ENCODE measurements around the gene MAPK8IP1.

The MAPK8IP1 gene

GRCh38 chr11:45917623-45918330 lies 32.3 kb downstream of the MAPK8IP1 start, which contains the start of gene PEX16:
PEX16 (minus strand) TSS chr11:45917877; CDS start chr11:45917811, 66 bp downstream.
- TF ChIP-seq REST (IDR thresholded peaks at IDR 0.05; ENCODE audit: insufficient replicate concordance, low read depth) (no peak), GABPA (IDR thresholded peaks at IDR 0.05; ENCODE audit: low read depth) (peak; percentile 96), SPI1 (IDR thresholded peaks at IDR 0.05; ENCODE audit: borderline replicate concordance, low read depth) (no peak), POLR2AphosphoS5 (IDR thresholded peaks at IDR 0.05; ENCODE audit: low read depth) (peak; percentile 76; the same call in 1 of the 2 replicates)
- TF ChIP-seq, protein P1, sequence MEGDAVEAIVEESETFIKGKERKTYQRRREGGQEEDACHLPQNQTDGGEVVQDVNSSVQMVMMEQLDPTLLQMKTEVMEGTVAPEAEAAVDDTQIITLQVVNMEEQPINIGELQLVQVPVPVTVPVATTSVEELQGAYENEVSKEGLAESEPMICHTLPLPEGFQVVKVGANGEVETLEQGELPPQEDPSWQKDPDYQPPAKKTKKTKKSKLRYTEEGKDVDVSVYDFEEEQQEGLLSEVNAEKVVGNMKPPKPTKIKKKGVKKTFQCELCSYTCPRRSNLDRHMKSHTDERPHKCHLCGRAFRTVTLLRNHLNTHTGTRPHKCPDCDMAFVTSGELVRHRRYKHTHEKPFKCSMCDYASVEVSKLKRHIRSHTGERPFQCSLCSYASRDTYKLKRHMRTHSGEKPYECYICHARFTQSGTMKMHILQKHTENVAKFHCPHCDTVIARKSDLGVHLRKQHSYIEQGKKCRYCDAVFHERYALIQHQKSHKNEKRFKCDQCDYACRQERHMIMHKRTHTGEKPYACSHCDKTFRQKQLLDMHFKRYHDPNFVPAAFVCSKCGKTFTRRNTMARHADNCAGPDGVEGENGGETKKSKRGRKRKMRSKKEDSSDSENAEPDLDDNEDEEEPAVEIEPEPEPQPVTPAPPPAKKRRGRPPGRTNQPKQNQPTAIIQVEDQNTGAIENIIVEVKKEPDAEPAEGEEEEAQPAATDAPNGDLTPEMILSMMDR (IDR thresholded peaks at IDR 0.05; ENCODE audit: insufficient read depth, low read length) = no peak
- Histone ChIP-seq H3K27ac (replicated peaks) (peak within 1 kb of the TSS; percentile 79), H3K27me3 (ENCODE audit: insufficient read depth, poor library complexity, severe bottlenecking) (peaks cover 4% of the 10 kb centered on the region), H3K4me3 (replicated peaks; ENCODE audit: insufficient read depth, low read length) (peak within 1 kb of the TSS; percentile 86)
- peak; percentile 98 to 99 for DNase-seq (ENCODE audit: low read depth in 1 of 2, low spot score in 1 of 2)

DNA sequence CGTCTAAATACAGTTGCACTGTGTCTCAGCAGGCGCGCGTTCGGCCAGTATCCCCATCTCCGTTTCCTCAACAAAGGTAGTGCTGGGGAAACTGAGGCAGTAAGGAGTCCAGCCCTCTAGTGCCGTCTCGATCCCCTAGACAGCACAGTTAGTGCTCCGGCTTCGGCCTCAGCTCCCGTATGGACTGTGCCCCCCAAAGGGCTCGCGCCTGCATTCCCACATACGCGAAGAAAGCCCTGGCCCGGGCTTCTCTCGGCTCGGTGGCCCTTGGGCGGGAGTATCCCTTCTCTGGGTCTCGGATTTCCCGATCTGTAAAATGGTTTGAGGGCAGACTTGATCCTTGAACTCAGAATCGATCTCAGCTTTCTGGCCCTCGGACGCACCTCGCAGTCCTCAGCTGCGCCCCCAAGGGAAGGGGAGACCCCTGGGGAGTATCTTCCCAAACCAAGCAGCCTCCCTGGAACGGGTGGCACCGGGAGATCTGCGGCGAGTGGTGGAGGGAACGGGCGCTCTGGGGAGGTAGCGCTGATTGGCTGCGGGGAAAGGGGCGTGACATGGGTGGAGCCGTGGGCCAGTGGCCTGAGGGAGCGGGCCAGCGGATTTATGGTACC lies 33.0 kb downstream of the MAPK8IP1 start:
- Histone ChIP-seq H3K27ac (replicated peaks) (peak overlapping the region; percentile 79), H3K27me3 (ENCODE audit: insufficient read depth, poor library complexity, severe bottlenecking) (peaks cover 8% of the 10 kb centered on the region), H3K4me3 (replicated peaks; ENCODE audit: insufficient read depth, low read length) (peak overlapping the region; percentile 86)
- DNase-seq (ENCODE audit: low read depth in 1 of 2, low spot score in 1 of 2) = peak in 1 of 2 experiments; percentile 79
- peak; percentile 15 for TF ChIP-seq REST (IDR thresholded peaks at IDR 0.05; ENCODE audit: insufficient replicate concordance, low read depth)
- no peak for TF ChIP-seq POLR2AphosphoS5 (IDR thresholded peaks at IDR 0.05; ENCODE audit: low read depth)
- TF ChIP-seq, protein P1 (IDR thresholded peaks at IDR 0.05; ENCODE audit: insufficient read depth, low read length) = no peak

- TF ChIP-seq GABPA (IDR thresholded peaks at IDR 0.05; ENCODE audit: low read depth) (no peak), REST (IDR thresholded peaks at IDR 0.05; ENCODE audit: insufficient replicate concordance, low read depth) (no peak), POLR2AphosphoS5 (IDR thresholded peaks at IDR 0.05; ENCODE audit: low read depth) (no peak), SPI1 (IDR thresholded peaks at IDR 0.05; ENCODE audit: borderline replicate concordance, low read depth) (no peak)
- TF ChIP-seq, protein P1 (IDR thresholded peaks at IDR 0.05; ENCODE audit: insufficient read depth, low read length) = no peak
- Histone ChIP-seq H3K27me3 (ENCODE audit: insufficient read depth, poor library complexity, severe bottlenecking) (peaks cover 12% of the 10 kb centered on the region), H3K27ac (replicated peaks) (no peak overlapping the region), H3K4me3 (replicated peaks; ENCODE audit: insufficient read depth, low read length) (peak overlapping the region; percentile 86)
- DNase-seq (ENCODE audit: low read depth in 1 of 2, low spot score in 1 of 2) = no peak
Observed at GRCh38 chr11:45918962-45919675, 33.7 kb downstream of the MAPK8IP1 start.

Measured in HL-60 (cell line).